Gastroesophageal sphincter (tissue), 4 donors: Measurements from ENCODE around the gene CMTM6. TPM values are rescaled to one million over a fixed set of nuclear protein-coding genes. Genes with fewer than 3 reads are reported as not detected.
"Not testable (repeated sequence)": the region's sequence is repeated elsewhere in the genome, so short reads cannot be mapped to it uniquely, and the experiment has no call there.

Experiments
- ATAC-seq: fragments of 150-250 bp; one replicate; pipeline ENCODE4 v1.9.1; 2016; ENCODE audit warnings: mild to moderate bottlenecking, moderate library complexity
- H3K27ac ChIP-seq, 4 donors: fragments of 200-600 bp; sonication (generic) in 3 of 4; 1 replicate in 3 of 4; 2 replicates in 1 of 4; pipeline ENCODE4 v1.5.1; 2016 to 2019
- H3K27me3 ChIP-seq: fragments of 200-600 bp; sonication (generic); one replicate; pipeline ENCODE4 v1.5.1; 2019
- H3K36me3 ChIP-seq, 2 donors: fragments of 200-600 bp; sonication (generic); one replicate each; pipeline ENCODE4 v1.5.1; 2019; ENCODE audit warnings: control low read depth in 1 of 2
- H3K4me1 ChIP-seq, 3 donors: fragments of 200-600 bp; sonication (generic); 1 replicate in 2 of 3; 2 replicates in 1 of 3; pipeline ENCODE4 v1.5.1; 2016 to 2019; ENCODE audit warnings: control low read depth in 2 of 3
- H3K4me3 ChIP-seq, 2 donors: fragments of 200-600 bp; sonication (generic); one replicate each; pipeline ENCODE4 v1.5.1; 2019; ENCODE audit warnings: mild to moderate bottlenecking in 1 of 2, moderate library complexity in 1 of 2
- H3K9me3 ChIP-seq, 3 donors: fragments of 200-600 bp; sonication (generic); one replicate each; pipeline ENCODE4 v1.5.1; 2017 to 2019; ENCODE audit warnings: control low read depth in 2 of 3
- CTCF ChIP-seq, 4 experiments: fragments of 200-600 bp in 2 of 4; fragments of 450-650 bp in 2 of 4; sonication (generic) in 1 of 4; IDR thresholded peaks; one replicate each; pipeline ENCODE4 v1.5.1; 2017 to 2019; ENCODE audit warnings: antibody characterized with exemption in 4 of 4, mild to moderate bottlenecking in 2 of 4, moderate library complexity in 2 of 4
- EP300 ChIP-seq: sonication (generic); formaldehyde crosslinking; IDR thresholded peaks from one replicate; pipeline ENCODE4 v1.6.1; 2017; ENCODE audit warnings: antibody characterized with exemption, mild to moderate bottlenecking
- POLR2A ChIP-seq, 2 donors: fragments of 450-650 bp; IDR thresholded peaks; one replicate each; pipeline ENCODE4 v1.6.1; 2017; ENCODE audit warnings: antibody characterized with exemption in 2 of 2, mild to moderate bottlenecking in 2 of 2, moderate library complexity in 1 of 2
- POLR2AphosphoS5 ChIP-seq: sonication (generic); formaldehyde crosslinking; IDR thresholded peaks from one replicate; pipeline ENCODE4 v1.6.1; 2017; ENCODE audit warnings: antibody characterized with exemption
- WGBS, 2 donors: methylation state at CpG; one replicate each; pipeline ENCODE4 v1.1.5; 2018; ENCODE audit warnings: low coverage in 1 of 2; 5-methylcytosine and 5-hydroxymethylcytosine counted together
- total RNA-seq, 4 donors: library from RNA; depleted of rRNA; stranded (reverse); fragments of >200 nt; gene quantifications; one replicate each; pipeline ENCODE4 v1.1.0, GENCODE V29; 2016

The CMTM6 gene
- total RNA-seq, 4 donors from 2014 or later = 38.8 to 64.0 (median 55.5) TPM

GRCh38 chr3:32470362-32470761 is 32.3 kb downstream of the CMTM6 start:
- 85 to 93% methylated on average over 3 to 5 of the region's 5 CpGs for WGBS, 2 donors

GRCh38 chr3:32469151-32469874 is 33.3 kb downstream of the CMTM6 start:
- no peak for ATAC-seq
- H3K4me1 ChIP-seq = peaks cover 2 to 31% (median 12%) of the 10 kb centered on the region in 3 donors
- no peak overlapping the region for H3K27ac ChIP-seq
- peaks cover 0 to 14% of the 10 kb centered on the region in 2 donors for H3K36me3 ChIP-seq
- H3K4me3 ChIP-seq = no peak overlapping the region
- WGBS, 2 donors = 79 to 85% methylated on average over 3 to 5 of the region's 7 CpGs
- TF ChIP-seq EP300 (no peak), CTCF (IDR thresholded peaks at IDR 0.05) (no peak), POLR2A (IDR thresholded peaks at IDR 0.05) (no peak), POLR2AphosphoS5 (no peak)
- no peaks in the 10 kb centered on the region for H3K9me3 ChIP-seq
- no peaks in the 10 kb centered on the region for H3K27me3 ChIP-seq

More at GRCh38 chr3:32470362-32470761, 32.3 kb downstream of the CMTM6 start:
- Histone ChIP-seq H3K4me3 (no peak overlapping the region), H3K4me1 (peaks cover 2 to 31% (median 12%) of the 10 kb centered on the region in 3 donors), H3K27ac (peak overlapping the region in 1 of 4 donors; percentile 31), H3K9me3 (no peaks in the 10 kb centered on the region), H3K36me3 (peaks cover 0 to 14% of the 10 kb centered on the region in 2 donors), H3K27me3 (no peaks in the 10 kb centered on the region)
- TF ChIP-seq POLR2AphosphoS5 (no peak), CTCF (IDR thresholded peaks at IDR 0.05) (no peak), EP300 (no peak), POLR2A (IDR thresholded peaks at IDR 0.05) (no peak)
- no peak for ATAC-seq

GRCh38 chr3:32467333-32468070 is 35.1 kb downstream of the CMTM6 start:
- Histone ChIP-seq H3K9me3 (no peaks in the 10 kb centered on the region), H3K4me1 (peaks cover 2 to 31% (median 12%) of the 10 kb centered on the region in 3 donors), H3K36me3 (peaks cover 0 to 9% of the 10 kb centered on the region in 2 donors), H3K4me3 (peak overlapping the region; percentile 21 to 52), H3K27me3 (no peaks in the 10 kb centered on the region), H3K27ac (peak overlapping the region in 2 of 4 donors; percentile 19 to 25)
- WGBS, 2 donors = 65 to 80% methylated on average over 1 to 12 of the region's 41 CpGs
- ATAC-seq = peak; percentile 81
- peak; percentile 96 to 100 (median 98) for TF ChIP-seq CTCF (IDR thresholded peaks at IDR 0.05)
- no peak for TF ChIP-seq POLR2AphosphoS5

GRCh38 chr3:32466808-32467207 is 35.8 kb downstream of the CMTM6 start:
- not testable (repeated sequence) for H3K27me3 ChIP-seq, H3K4me3 ChIP-seq
- WGBS, 2 donors = 89 to 100% methylated on average over 2 to 5 of the region's 6 CpGs

GRCh38 chr3:32464726-32465125 is 37.9 kb downstream of the CMTM6 start:
- H3K4me1 ChIP-seq = peaks cover 0 to 19% (median 7%) of the 10 kb centered on the region in 3 donors
- not testable (repeated sequence) for H3K27ac ChIP-seq, H3K4me3 ChIP-seq, ATAC-seq, H3K36me3 ChIP-seq, H3K27me3 ChIP-seq, H3K9me3 ChIP-seq
- WGBS, 2 donors = 84 to 100% methylated on average over 1 to 3 of the region's 7 CpGs

More at GRCh38 chr3:32466808-32467207, 35.8 kb downstream of the CMTM6 start:
- H3K27ac ChIP-seq, H3K9me3 ChIP-seq, H3K36me3 ChIP-seq, ATAC-seq: not testable (repeated sequence)
- H3K4me1 ChIP-seq = peaks cover 2 to 31% (median 12%) of the 10 kb centered on the region in 3 donors

- not testable (repeated sequence) for H3K27ac ChIP-seq, H3K9me3 ChIP-seq, H3K4me3 ChIP-seq, ATAC-seq, H3K27me3 ChIP-seq, H3K36me3 ChIP-seq
- peaks cover 0 to 11% (median 0%) of the 10 kb centered on the region in 3 donors for H3K4me1 ChIP-seq
- WGBS, 2 donors = 96 to 98% methylated on average over 7 of the region's 7 CpGs
Observed at GRCh38 chr3:32463415-32463814, 39.2 kb downstream of the CMTM6 start.

GRCh38 chr3:32462191-32462986 is 40.3 kb downstream of the CMTM6 start:
- 70 to 86% methylated on average over 4 to 6 of the region's 9 CpGs for WGBS, 2 donors
- not testable (repeated sequence) for H3K4me3 ChIP-seq, ATAC-seq, H3K4me1 ChIP-seq, H3K27me3 ChIP-seq, H3K9me3 ChIP-seq, H3K36me3 ChIP-seq
- H3K27ac ChIP-seq = peak overlapping the region in 2 of 4 donors; percentile 4 to 32

- H3K36me3 ChIP-seq, H3K4me3 ChIP-seq, ATAC-seq, H3K9me3 ChIP-seq, H3K4me1 ChIP-seq, H3K27me3 ChIP-seq, H3K27ac ChIP-seq: not testable (repeated sequence)
- WGBS, 2 donors = 90 to 93% methylated on average over 6 to 10 of the region's 10 CpGs
Observed at GRCh38 chr3:32460817-32461496, 41.7 kb downstream of the CMTM6 start.
